B cell (primary cell): Measurements from ENCODE around the gene MGMT. TPM values are rescaled to one million over a fixed set of nuclear protein-coding genes. Genes with fewer than 3 reads are reported as not detected.

Source experiments
- ATAC-seq: fragments of 200-7000 bp; cut with Tn5 transposase; one replicate; pipeline ENCODE4 v1.10.0; 2021; ENCODE audit warnings: low read depth, mild to moderate bottlenecking, moderate number of reproducible peaks, moderate library complexity
- CTCF ChIA-PET: fragments of 350-600 bp; sonication (Branson Sonifier 250); formaldehyde crosslinking; loops from one replicate; lab custom pipeline; 2021; ENCODE audit warnings: antibody characterized with exemption, inconsistent platforms; lab: Charles Lee
- POLR2A ChIA-PET: fragments of 350-600 bp; sonication (Branson Sonifier 250); formaldehyde crosslinking; loops from one replicate; lab custom pipeline; 2021; ENCODE audit warnings: antibody characterized with exemption; lab: Charles Lee
- DNase-seq: peaks from one replicate; pipeline ENCODE4 v3.0.0; 2013
- H2AFZ ChIP-seq: 2 replicates; pipeline ENCODE4 v1.6.1; 2012; ENCODE audit warnings: mild to moderate bottlenecking, low read depth, low read length; ENCODE audit not compliant: insufficient read depth, poor library complexity, severe bottlenecking
- H3K27ac ChIP-seq, 2 donors: 1 replicate in 1 of 2; 2 replicates in 1 of 2; pipeline ENCODE4 v1.5.1; 2012 to 2013; ENCODE audit warnings: low read length in 2 of 2, mild to moderate bottlenecking in 2 of 2, moderate library complexity in 1 of 2
- H3K27me3 ChIP-seq, 4 experiments: fragments of 200-600 bp in 1 of 4; sonication (generic) in 1 of 4; replicated peaks in 1 of 4; 1 replicate in 2 of 4; 2 replicates in 2 of 4; pipeline versions ENCODE4 v1.6.1 to v1.7.0; 2013 to 2016; ENCODE audit warnings: low read length in 3 of 4, mild to moderate bottlenecking in 2 of 4, mixed read lengths in 1 of 4, moderate library complexity in 1 of 4; ENCODE audit not compliant: insufficient read depth in 4 of 4, control insufficient read depth in 3 of 4; ENCODE audit errors: control extremely low read depth in 1 of 4
- H3K36me3 ChIP-seq, 2 experiments: replicated peaks in 1 of 2; 1 replicate in 1 of 2; 2 replicates in 1 of 2; pipeline versions ENCODE4 v1.6.1 to v1.7.1; 2013; ENCODE audit warnings: low read length in 1 of 2; ENCODE audit not compliant: insufficient read depth in 2 of 2, control insufficient read depth in 1 of 2; ENCODE audit errors: control extremely low read depth in 1 of 2, extremely low read depth in 1 of 2
- H3K4me1 ChIP-seq, 2 donors: fragments of 200-600 bp in 1 of 2; sonication (generic) in 1 of 2; 1 replicate in 1 of 2; 2 replicates in 1 of 2; pipeline versions ENCODE4 v1.5.1 to v1.6.1; 2013 to 2017; ENCODE audit warnings: low read length in 2 of 2; ENCODE audit not compliant: control insufficient read depth in 2 of 2, insufficient read depth in 2 of 2
- H3K4me2 ChIP-seq: replicated peaks from 2 replicates; pipeline ENCODE3; 2012; ENCODE audit warnings: mild to moderate bottlenecking, low read depth, low read length; ENCODE audit not compliant: poor library complexity, severe bottlenecking
- H3K4me3 ChIP-seq, 5 experiments: fragments of 200-600 bp in 1 of 5; sonication (generic) in 1 of 5; 1 replicate in 3 of 5; 2 replicates in 2 of 5; pipeline versions ENCODE4 v1.5.1 to v1.7.0; 2011 to 2016; ENCODE audit warnings: low read length in 4 of 5, mild to moderate bottlenecking in 4 of 5, low read depth in 2 of 5, control low read depth in 1 of 5, moderate library complexity in 1 of 5; ENCODE audit not compliant: insufficient read depth in 1 of 5; ENCODE audit errors: control extremely low read depth in 1 of 5, extremely low read depth in 1 of 5
- H3K79me2 ChIP-seq: fragments of 200-600 bp; sonication (generic); one replicate; pipeline ENCODE4 v1.6.0; 2016; ENCODE audit warnings: low read length; ENCODE audit not compliant: control insufficient read depth, insufficient read depth
- H3K9ac ChIP-seq: fragments of 200-600 bp; sonication (generic); 2 replicates; pipeline ENCODE4 v1.6.1; 2017; ENCODE audit warnings: mild to moderate bottlenecking, low read length, moderate library complexity
- H3K9me3 ChIP-seq, 3 donors: one replicate each; pipeline versions ENCODE4 v1.6.1 to v1.7.1; 2013; ENCODE audit warnings: low read length in 2 of 3; ENCODE audit not compliant: control insufficient read depth in 2 of 3, insufficient read depth in 1 of 3; ENCODE audit errors: control extremely low read depth in 1 of 3
- H4K20me1 ChIP-seq: 2 replicates; pipeline ENCODE4 v1.6.0; 2012; ENCODE audit warnings: mild to moderate bottlenecking, low read length; ENCODE audit not compliant: insufficient read depth, control insufficient read depth, poor library complexity, severe bottlenecking
- H3K27ac Mint-ChIP-seq: one replicate; pipeline ENCODE4 v1.8.0; 2021; ENCODE audit warnings: mixed read lengths
- H3K27me3 Mint-ChIP-seq: one replicate; pipeline ENCODE4 v1.8.0; 2021; ENCODE audit warnings: mixed read lengths
- H3K4me1 Mint-ChIP-seq: one replicate; pipeline ENCODE4 v1.8.0; 2021; ENCODE audit warnings: mixed read lengths
- H3K4me3 Mint-ChIP-seq: one replicate; pipeline ENCODE4 v1.8.0; 2021; ENCODE audit warnings: mixed read lengths
- H3K9me3 Mint-ChIP-seq: one replicate; pipeline ENCODE4 v1.8.0; 2022; ENCODE audit warnings: mixed read lengths; ENCODE audit not compliant: insufficient read depth
- EZH2 ChIP-seq: IDR thresholded peaks from 2 replicates; pipeline ENCODE4 v1.6.1; 2012; ENCODE audit warnings: borderline replicate concordance, low read depth, mild to moderate bottlenecking, moderate library complexity, low read length; ENCODE audit not compliant: insufficient read depth, poor library complexity, severe bottlenecking
- WGBS: methylation state at CpG from one replicate; pipeline ENCODE4 v1.1.5; 2013; ENCODE audit warnings: missing lambda C conversion rate; ENCODE audit not compliant: insufficient coverage; 5-methylcytosine and 5-hydroxymethylcytosine counted together
- intact Hi-C: fragments of 100-400 bp; cut with micrococcal nuclease; formaldehyde crosslinking; loops from one replicate; pipeline ENCODE4 v1.10.0; 2022
- polyA plus RNA-seq: library from polyadenylated mRNA; depleted of rRNA; stranded (reverse); fragments of >200 nt; gene quantifications from 2 replicates; pipeline ENCODE4 v1.2.3, GENCODE V29; 2012
- total RNA-seq, 2 donors: library from RNA; stranded (reverse); fragments of 120-200 nt in 1 of 2; gene quantifications; 1 replicate in 1 of 2; 2 replicates in 1 of 2; pipeline versions ENCODE4 v1.2.3 to v1.2.4, GENCODE V29; 2013 to 2022
- TF ChIP-seq, protein P1 (sequence below): fragments of 200-600 bp; IDR thresholded peaks from one replicate; pipeline ENCODE4 v1.8.0; 2022; ENCODE audit warnings: antibody characterized with exemption, mild to moderate bottlenecking

The MGMT gene
- total and polyA plus RNA-seq, 2 donors (not counting 1 experiment from before 2014, with no cell fraction given) = 16.6 to 87.7 TPM

DNA sequence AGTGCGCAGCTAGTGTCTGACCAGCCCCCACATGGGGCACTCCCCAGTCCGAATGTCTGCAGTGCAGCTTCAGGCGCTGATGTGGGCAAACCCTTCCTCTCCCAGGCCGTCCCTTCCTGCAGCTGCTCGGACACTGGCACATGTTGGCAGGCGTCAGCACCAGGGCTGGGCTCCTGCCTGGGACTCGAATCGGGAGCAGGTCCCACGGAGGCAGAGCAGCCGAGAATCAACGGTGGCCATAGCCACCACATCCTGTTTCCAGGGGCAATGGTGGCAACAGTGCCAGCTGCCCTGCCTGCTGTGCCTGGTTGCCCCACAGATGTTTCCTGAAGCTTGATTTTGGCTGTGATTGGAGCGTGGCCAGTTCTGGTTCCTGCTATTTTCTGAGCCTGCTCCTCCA lies 65.8 kb downstream of the MGMT start:
- Mint-ChIP-seq H3K27ac (peak overlapping the region; percentile 7), H3K4me1 (peaks cover 26% of the 10 kb centered on the region), H3K27me3 (no peaks in the 10 kb centered on the region), H3K4me3 (peak overlapping the region; percentile 66), H3K9me3 (no peaks in the 10 kb centered on the region)
- peaks cover 33% of the 10 kb centered on the region for H4K20me1 ChIP-seq
- H3K9ac ChIP-seq = no peak overlapping the region
- peaks cover 24% of the 10 kb centered on the region for H3K79me2 ChIP-seq
- no peak overlapping the region for H3K4me3 ChIP-seq
- no peak overlapping the region for H3K27ac ChIP-seq
- peak overlapping the region; percentile 58 for H3K4me2 ChIP-seq
- ChIA-PET CTCF (no interaction called here), POLR2A (no interaction called here)
- H3K9me3 ChIP-seq = peaks cover 0 to 15% (median 0%) of the 10 kb centered on the region in 3 donors
- H3K4me1 ChIP-seq = peaks cover 12 to 17% of the 10 kb centered on the region in 2 donors
- TF ChIP-seq, protein P1, sequence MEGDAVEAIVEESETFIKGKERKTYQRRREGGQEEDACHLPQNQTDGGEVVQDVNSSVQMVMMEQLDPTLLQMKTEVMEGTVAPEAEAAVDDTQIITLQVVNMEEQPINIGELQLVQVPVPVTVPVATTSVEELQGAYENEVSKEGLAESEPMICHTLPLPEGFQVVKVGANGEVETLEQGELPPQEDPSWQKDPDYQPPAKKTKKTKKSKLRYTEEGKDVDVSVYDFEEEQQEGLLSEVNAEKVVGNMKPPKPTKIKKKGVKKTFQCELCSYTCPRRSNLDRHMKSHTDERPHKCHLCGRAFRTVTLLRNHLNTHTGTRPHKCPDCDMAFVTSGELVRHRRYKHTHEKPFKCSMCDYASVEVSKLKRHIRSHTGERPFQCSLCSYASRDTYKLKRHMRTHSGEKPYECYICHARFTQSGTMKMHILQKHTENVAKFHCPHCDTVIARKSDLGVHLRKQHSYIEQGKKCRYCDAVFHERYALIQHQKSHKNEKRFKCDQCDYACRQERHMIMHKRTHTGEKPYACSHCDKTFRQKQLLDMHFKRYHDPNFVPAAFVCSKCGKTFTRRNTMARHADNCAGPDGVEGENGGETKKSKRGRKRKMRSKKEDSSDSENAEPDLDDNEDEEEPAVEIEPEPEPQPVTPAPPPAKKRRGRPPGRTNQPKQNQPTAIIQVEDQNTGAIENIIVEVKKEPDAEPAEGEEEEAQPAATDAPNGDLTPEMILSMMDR = no peak
- no peak for TF ChIP-seq EZH2
- no peak for DNase-seq
- intact Hi-C loops = no loop called here
- no peaks in the 10 kb centered on the region for H3K27me3 ChIP-seq
- no peak overlapping the region for H2AFZ ChIP-seq
- 9% methylated on average over 12 of the region's 12 CpGs for WGBS
- peaks cover 0 to 6% of the 10 kb centered on the region in 2 experiments for H3K36me3 ChIP-seq
- peak; percentile 49 for ATAC-seq

DNA sequence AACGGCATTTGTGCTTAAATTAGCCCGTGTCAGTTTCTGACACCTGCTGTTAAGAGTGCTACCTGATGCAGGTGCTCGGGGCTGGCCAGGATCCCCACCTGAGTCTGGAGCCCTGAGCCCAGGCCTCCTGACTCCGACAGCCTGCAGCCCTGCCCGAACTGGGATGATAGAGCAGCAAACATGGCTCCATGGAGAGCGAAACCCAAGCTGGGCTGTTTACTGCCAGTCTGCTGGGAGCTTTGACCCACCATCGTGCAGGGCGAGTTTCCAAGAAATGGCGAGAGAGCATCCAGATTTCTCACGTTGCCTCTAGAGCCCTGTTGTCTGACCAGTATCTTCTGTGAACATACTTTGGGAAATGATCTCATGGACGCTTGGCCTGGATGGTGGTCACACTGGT lies 66.2 kb downstream of the MGMT start:
- Mint-ChIP-seq H3K4me3 (peak overlapping the region; percentile 66), H3K27ac (no peak overlapping the region), H3K4me1 (peaks cover 26% of the 10 kb centered on the region), H3K27me3 (no peaks in the 10 kb centered on the region), H3K9me3 (no peaks in the 10 kb centered on the region)
- no peak for ATAC-seq
- no peak overlapping the region for H2AFZ ChIP-seq
- H3K36me3 ChIP-seq = peaks cover 0 to 8% of the 10 kb centered on the region in 2 experiments
- H3K27me3 ChIP-seq = no peaks in the 10 kb centered on the region
- TF ChIP-seq EZH2 = no peak
- TF ChIP-seq, protein P1 = no peak
- no peak overlapping the region for H3K9ac ChIP-seq
- H3K4me1 ChIP-seq = peaks cover 12 to 17% of the 10 kb centered on the region in 2 donors
- whole genome bisulfite sequencing = 58% methylated on average over 11 of the region's 11 CpGs
- ChIA-PET CTCF (no interaction called here), POLR2A (no interaction called here)
- peaks cover 33% of the 10 kb centered on the region for H4K20me1 ChIP-seq
- peaks cover 20% of the 10 kb centered on the region for H3K79me2 ChIP-seq
- H3K27ac ChIP-seq = no peak overlapping the region
- peaks cover 0 to 12% (median 0%) of the 10 kb centered on the region in 3 donors for H3K9me3 ChIP-seq
- H3K4me3 ChIP-seq = no peak overlapping the region
- DNase-seq = no peak
- intact Hi-C loops = no loop called here
- peak overlapping the region; percentile 58 for H3K4me2 ChIP-seq
